Fibroblast of skin of back (primary cell): ENCODE measurements around the gene HS3ST3A1.
A peak's percentile ranks its signal among the peaks of the same experiment; 100 is the strongest.

Experiments
- DNase-seq: peaks from one replicate; pipeline ENCODE4 v3.0.0-alpha.2; 2013

Gene HS3ST3A1

DNA sequence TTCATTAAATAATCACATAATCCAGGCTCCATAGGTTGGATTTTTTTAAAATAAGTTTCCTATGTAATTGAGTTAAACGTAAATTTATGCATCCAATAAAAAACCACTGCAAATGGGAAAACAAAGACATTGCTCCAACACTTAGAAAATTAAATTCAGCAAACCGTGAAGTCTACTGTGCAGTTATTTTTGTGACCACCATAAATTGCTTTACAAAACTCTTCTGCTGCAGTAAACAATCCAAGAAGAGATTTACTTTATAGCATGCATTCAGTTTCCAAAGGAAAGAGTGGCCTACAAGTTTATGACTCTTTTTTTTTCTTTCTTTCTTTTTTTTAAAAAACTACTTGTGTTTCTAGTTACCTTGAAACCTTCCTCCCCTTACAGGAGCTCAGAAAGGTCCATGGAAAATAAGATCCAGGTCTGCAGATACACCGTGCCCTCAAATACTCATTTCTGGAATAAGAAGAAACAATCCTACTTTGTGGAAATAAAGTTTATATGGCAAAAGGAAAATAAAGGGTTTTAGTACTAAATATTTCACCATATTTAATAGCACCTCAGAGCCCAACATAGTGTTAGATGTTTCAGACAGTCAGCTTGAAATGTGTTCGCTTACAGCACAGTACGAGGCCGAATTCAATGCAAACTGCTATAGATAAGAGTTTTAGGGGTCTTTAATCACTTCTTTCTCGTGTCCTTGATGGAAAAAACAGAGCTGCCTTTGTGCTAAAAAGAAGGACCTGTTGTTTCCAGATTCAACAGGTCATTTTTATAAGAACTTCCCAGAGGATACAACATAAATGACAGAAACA lies 3.2 kb downstream of the HS3ST3A1 start:
- DNase-seq = no peak

- peak; percentile 63 for DNase-seq
Measured at GRCh38 chr17:13597723-13598347, 3.9 kb downstream of the HS3ST3A1 start.

DNA sequence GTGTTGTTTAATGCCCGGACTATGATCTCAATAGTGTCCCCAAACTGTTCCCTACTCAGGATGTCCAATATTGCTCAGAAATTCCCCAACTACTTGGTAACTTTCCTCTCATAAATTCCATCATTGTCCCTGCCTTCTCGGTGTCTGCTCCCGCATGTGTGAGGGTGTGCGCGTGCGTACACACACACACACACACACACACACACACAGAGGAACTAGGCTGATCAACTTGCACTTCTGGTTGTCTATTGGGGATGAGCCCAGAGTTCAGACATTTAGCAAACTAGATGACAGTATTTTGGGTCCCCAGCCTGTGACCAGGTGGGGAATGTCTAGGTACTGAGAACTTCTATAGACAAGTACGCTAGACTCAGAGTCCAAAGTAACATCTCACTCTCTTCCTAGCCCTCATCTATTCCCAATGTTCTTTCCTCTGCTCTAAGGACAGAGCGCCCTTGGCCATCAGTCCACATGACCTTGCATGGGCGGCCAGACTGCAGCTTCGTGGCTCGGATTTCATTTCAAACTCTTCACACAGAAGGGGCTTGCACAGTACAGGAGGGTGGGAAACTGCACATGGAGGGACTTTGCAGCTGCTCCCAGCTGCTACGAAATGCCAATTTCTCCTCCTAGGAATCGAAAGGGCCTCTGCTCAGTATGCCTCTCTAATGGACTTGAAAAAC lies 5.3 kb downstream of the HS3ST3A1 start:
- no peak for DNase-seq

- DNase-seq = no peak
Measured at GRCh38 chr17:13595599-13595899, 6.2 kb downstream of the HS3ST3A1 start.

- peak; percentile 84 for DNase-seq
Measured at GRCh38 chr17:13594762-13595598, 6.7 kb downstream of the HS3ST3A1 start.

GRCh38 chr17:13594310-13594709 lies 7.4 kb downstream of the HS3ST3A1 start:
- no peak for DNase-seq

DNA sequence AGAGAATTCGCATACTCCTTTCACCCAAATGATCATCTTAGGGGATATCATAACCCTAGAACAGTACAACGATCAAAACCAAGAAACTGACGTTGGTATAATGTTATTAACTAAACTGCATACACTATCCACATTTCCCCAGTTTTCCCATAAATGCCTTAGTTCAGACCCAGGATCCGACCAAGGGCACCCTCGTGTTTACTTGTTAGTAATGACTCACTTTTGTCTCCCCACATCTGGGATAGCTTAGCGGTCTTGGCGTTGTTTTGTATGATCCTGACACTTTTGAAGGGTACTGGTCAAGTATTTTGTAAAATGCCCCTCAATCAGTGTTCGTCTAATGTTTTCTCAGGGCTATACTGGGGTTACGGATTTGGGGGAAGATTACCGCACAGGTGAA lies 8.0 kb downstream of the HS3ST3A1 start:
- peak; percentile 50 for DNase-seq

DNA sequence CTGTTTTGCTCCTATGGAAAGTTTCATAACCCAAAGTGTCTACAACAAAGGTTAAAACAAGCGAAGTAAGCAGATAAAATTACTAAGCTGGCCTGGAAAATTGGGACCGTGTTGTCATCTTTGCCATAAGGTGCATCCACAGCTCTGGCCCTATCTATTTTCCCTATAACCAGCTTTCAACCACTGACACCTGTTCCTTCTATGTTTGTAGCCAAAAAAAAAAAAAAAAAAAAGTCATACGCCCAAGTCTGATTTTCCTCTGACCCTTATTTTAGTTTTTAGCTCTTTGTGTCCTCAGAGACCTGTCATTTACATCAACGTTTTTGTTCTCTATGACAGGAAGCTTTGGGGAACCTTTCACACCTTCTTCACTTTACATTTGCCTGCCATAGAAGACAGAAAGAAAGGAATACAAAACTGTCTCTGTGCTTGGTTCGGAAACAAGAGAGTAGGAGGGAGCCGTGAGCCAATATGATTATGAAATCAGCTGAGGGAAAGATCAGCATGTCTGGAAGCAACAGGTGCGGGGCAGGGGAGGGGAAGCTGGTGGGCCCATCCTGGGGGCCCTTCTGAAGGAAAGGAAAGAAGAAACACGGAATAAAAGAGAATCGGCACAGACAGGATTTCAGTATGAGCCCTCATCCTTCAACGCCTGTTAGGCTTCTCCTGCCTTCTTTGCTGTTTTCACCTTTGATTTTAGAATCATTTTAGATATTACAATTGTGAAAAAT lies 8.5 kb downstream of the HS3ST3A1 start:
- no peak for DNase-seq

DNA sequence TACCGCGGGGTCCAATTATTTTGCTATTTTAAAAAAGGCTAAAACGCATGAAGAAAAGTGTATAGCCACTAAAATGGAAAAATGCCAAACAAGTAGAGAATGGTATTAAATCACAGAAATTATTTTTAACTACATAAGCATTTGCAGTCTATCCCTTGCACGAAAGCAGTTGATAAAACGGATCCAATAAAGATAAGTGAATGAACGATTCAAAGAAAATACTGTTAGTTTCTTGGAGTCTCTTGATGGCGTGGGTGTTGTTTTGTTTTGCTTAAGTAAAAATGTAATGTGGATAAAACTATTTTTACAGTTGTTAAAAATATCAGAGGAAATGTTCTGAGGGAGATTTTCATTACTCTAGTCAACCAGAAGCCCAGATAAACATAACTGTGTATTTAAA lies 9.3 kb downstream of the HS3ST3A1 start:
- DNase-seq = no peak

DNA sequence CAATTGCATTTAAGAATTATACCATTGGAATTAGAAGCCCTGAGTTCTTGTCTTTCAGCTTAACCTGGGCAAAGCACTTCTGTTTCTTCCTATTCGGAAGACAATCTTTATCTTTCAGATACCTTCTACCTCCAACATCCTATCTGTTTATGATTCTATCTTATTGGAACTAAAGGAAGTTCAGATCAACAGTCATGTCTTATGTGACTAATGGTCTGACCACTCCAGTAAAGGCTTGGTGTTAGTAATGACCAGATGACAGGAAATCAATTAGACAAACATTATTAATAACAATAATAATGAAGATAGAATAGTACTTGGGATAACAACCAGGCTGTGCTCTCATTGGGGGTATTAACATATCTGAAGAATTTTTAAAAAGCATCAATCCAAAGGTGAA lies 11.3 kb downstream of the HS3ST3A1 start:
- DNase-seq = peak; percentile 43

GRCh38 chr17:13589658-13590057 lies 12.1 kb downstream of the HS3ST3A1 start:
- DNase-seq = no peak

- peak; percentile 56 for DNase-seq
Measured at GRCh38 chr17:13587487-13588338, 14.0 kb downstream of the HS3ST3A1 start.

DNA sequence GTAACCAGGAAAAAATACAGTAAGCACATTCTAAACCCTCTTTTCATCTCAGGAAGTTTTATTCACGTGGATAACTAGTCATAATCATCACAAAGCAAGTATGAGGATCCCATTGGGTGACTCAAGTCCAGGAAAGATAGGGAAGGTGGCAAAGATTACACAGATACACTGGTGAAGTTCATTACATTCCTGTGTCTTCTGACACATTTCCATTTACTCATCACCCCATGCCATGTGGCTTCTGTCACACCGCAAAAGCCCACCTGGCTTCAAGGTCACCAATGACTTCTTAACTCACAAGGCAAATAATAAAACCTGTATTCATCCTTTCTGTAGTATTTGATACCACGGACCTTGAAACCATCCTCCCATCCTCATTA lies 17.0 kb downstream of the HS3ST3A1 start:
- DNase-seq = peak; percentile 56

DNA sequence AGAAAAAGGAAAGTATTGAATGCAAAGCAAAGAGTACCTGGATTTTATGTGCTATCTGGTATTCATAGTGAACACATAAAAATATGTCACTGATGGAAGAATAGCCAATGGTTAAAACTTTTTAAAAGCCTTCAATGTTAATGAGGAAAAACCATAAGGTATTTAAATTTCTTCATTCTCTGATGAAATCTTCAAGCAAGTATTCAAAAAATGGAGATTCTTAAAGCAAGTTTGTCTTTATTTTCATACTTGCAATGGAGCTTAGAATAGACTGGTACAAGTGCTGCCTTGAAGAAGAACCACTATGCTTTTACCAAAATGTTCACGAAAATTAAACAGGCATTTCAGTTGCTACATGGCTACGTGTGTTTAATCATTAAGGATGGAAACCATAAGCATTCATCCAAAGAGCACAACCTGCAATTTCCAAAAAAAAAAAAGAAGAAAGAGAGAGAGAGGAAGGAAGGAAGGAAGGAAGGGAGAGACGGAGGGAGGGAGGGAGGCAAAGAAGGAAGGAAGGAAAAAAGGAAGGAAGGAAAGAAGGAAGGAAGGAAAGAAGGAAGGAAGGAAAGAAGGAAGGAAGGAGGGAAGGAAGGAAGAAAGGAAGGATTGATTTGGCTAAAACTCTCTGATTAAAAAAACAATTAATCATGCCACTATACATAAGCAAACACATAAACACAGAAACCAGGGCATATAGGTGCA lies 17.6 kb downstream of the HS3ST3A1 start:
- DNase-seq = no peak

DNA sequence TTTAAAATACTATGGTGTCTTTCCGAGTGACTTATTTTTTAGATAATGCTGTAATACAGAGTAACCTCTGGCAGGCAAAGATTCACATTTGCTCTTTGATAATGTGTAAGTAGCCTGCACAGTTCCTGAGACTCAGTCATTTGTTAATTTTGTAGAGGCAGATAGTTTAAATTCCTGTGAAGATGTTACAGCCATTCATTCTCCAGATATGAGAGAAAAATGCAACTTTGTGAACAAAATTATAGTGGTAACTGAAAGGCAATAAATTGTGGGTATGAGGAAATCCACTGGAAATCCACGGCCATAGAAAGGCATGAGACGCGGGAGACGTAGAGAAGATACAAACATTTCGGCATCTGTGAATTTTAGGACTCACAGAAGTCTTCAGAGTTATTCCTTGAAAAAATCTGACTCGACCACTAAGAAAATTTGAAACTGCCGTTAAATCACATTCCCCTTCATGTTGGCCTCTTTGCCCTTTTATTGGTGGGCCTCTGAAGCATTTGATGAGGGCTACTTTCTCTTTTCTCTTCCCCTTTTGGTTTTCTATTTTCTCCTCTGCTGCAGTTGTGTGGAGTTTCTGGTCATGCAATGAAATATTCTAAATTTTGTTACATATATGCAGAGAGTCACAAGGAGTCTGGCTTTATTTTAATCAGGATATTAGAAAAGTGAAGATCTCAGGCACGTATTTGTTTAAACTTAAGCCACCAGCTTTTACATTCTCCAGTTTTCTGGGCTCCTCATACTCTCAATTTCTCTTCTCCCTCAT lies 18.8 kb downstream of the HS3ST3A1 start:
- peak; percentile 45 for DNase-seq

- no peak for DNase-seq
Measured at GRCh38 chr17:13581925-13582324, 19.8 kb downstream of the HS3ST3A1 start.

DNA sequence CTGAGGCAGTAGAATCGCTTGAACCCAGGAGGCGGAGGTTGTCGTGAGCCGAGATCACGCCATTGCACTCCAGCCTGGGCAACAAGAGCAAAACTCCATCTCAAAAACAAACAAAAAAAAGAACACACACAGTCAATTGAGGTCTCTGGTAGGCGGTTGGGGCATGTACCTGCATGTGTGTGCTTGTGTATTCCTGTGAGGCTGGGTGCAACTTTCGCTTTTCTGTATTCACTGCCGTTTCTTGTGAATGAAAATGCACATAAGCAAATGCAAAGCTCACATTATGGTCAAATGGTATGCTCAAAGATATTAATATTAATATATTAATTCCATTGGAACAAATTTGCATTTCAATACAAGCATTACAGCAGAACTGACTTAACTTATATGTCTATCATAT lies 20.9 kb downstream of the HS3ST3A1 start:
- DNase-seq = no peak

DNA sequence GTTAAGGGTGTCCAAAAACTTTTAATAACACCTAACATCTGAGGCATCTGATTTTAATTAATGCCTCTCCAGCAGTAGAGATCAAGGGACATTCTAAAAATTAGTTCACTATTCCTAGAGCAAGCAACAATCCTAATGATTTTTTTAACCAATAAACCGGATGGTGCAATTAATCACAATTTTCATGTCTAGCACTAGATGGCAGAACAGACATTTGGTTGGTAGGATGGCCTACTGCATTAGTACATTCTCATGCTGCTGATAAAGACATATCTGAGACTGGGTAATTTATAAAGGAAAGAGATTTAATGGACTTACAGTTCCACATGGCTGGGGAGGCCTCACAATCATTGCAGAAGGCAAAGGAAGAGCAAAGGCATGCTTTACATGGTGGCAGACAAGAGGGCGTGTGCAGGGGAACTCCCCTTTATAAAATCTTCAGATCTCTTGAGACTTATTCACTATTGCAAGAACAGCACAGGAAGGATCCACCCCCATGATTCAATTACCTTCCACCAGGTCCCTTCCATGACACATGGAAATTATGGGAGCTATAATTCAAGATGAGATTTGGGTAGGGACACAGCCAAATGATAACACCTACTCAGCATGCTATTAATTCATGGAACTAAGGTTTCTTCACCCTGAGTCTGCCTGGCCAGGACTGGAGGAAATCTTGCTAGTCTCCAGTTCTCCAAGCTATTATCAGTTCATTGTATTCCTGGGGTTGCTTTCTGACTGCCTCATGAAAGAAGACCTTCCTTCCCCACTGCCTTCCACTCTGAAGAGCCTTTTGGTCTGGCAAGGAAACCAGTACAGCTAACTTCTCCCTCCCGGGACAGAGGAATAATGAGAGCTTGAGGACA lies 24.8 kb downstream of the HS3ST3A1 start:
- no peak for DNase-seq

- DNase-seq = no peak
Measured at GRCh38 chr17:13575922-13576419, 25.8 kb downstream of the HS3ST3A1 start.
